Ishikawa (cell line): ENCODE results near the gene SCTR.

Source experiments
- CEBPB ChIP-seq: IDR thresholded peaks from 2 replicates; pipeline ENCODE4 v1.6.1; 2012
- CREB1 ChIP-seq: IDR thresholded peaks from 2 replicates; pipeline ENCODE4 v1.6.1; 2012; ENCODE audit warnings: low read depth
- EGR1 ChIP-seq: IDR thresholded peaks from 2 replicates; pipeline ENCODE4 v1.6.1; 2012
- EP300 ChIP-seq: IDR thresholded peaks from 2 replicates; pipeline ENCODE4 v1.6.1; 2012; ENCODE audit warnings: borderline replicate concordance
- FOXM1 ChIP-seq: IDR thresholded peaks from 2 replicates; pipeline ENCODE4 v1.6.1; 2012; ENCODE audit warnings: low read depth, borderline replicate concordance
- NFIC ChIP-seq: IDR thresholded peaks from 2 replicates; pipeline ENCODE4 v1.6.1; 2012
- RAD21 ChIP-seq: IDR thresholded peaks from 2 replicates; pipeline ENCODE4 v1.6.1; 2012; ENCODE audit warnings: low read depth
- TAF1 ChIP-seq: IDR thresholded peaks from 2 replicates; pipeline ENCODE4 v1.6.1; 2012; ENCODE audit warnings: low read depth, mild to moderate bottlenecking
- TCF12 ChIP-seq: IDR thresholded peaks from 2 replicates; pipeline ENCODE4 v1.6.1; 2012; ENCODE audit warnings: low read depth
- TEAD4 ChIP-seq: IDR thresholded peaks from 2 replicates; pipeline ENCODE4 v1.6.1; 2012
- YY1 ChIP-seq: IDR thresholded peaks from 2 replicates; pipeline ENCODE4 v1.6.1; 2012; ENCODE audit warnings: low read depth
- ZBTB7A ChIP-seq: IDR thresholded peaks from 2 replicates; pipeline ENCODE4 v1.6.1; 2012; ENCODE audit warnings: low read depth
- TF ChIP-seq, protein P1 (sequence below): IDR thresholded peaks from 2 replicates; pipeline ENCODE4 v1.6.1; 2012
- TF ChIP-seq, protein P2 (sequence below): IDR thresholded peaks from 2 replicates; pipeline ENCODE4 v1.6.1; 2012
- TF ChIP-seq, protein P3 (sequence below): IDR thresholded peaks from 2 replicates; pipeline ENCODE4 v1.6.1; 2012; ENCODE audit warnings: low read depth, mild to moderate bottlenecking

Gene SCTR

DNA sequence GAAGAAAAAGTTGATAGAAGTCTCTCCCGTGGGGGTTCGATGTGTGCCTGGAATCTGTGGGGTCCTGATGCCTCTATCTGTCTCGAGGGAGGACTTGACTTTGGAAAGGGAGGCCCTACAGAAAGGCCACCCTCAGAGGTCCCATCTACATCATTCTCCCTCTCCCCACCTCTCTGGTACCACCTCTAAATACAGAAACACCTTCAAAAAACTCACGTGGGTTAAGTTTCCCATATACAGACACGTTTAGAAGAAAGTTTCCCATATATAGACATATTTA lies 97.9 kb downstream of the SCTR start:
- TF ChIP-seq EGR1 (no peak), YY1 (no peak), CREB1 (no peak), CEBPB (no peak), EP300 (no peak), ZBTB7A (no peak), FOXM1 (no peak), TEAD4 (no peak)

DNA sequence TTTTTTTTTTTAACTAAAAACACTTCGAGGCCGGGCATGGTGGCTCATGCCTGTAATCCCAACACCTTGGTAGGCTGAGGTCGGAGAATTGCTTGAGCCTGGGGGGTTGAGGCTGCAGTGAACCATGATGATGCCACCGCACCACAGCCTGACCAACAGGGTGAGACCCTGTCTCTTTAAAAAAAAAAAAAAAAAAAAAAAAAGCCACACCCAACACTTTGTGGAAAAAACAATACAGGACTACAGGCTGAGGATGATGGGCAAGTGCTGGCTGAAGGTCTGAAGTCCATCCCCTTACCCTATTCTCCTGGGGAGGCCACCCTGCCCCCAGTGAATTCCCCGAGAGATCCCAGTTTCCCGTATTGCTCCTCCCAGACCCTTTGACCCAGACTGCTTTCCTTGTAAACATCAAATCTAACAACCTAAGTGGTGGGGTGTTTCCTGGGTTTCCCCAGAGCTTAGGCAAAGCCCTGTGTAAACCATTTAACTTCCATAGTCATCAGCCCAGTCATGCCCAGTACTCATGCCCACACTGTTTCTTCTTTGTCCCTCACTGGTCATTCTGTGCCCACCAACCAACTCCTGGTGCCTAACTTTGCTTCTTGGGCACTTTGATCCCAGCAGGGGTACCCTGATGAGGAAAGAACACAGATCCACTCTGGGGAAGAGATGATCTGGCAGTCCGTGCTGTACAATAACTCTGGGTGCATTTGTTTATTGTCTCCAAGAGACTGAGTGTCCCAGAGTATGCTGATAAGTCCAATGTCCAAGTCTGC lies 98.5 kb downstream of the SCTR start:
- TF ChIP-seq, protein P1, sequence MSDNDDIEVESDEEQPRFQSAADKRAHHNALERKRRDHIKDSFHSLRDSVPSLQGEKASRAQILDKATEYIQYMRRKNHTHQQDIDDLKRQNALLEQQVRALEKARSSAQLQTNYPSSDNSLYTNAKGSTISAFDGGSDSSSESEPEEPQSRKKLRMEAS = no peak
- no peak for TF ChIP-seq EGR1
- TF ChIP-seq, protein P2, sequence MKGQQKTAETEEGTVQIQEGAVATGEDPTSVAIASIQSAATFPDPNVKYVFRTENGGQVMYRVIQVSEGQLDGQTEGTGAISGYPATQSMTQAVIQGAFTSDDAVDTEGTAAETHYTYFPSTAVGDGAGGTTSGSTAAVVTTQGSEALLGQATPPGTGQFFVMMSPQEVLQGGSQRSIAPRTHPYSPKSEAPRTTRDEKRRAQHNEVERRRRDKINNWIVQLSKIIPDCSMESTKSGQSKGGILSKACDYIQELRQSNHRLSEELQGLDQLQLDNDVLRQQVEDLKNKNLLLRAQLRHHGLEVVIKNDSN = no peak
- TF ChIP-seq TEAD4 = no peak
- no peak for TF ChIP-seq EP300
- TF ChIP-seq FOXM1 = no peak
- no peak for TF ChIP-seq TAF1
- TF ChIP-seq ZBTB7A = no peak

DNA sequence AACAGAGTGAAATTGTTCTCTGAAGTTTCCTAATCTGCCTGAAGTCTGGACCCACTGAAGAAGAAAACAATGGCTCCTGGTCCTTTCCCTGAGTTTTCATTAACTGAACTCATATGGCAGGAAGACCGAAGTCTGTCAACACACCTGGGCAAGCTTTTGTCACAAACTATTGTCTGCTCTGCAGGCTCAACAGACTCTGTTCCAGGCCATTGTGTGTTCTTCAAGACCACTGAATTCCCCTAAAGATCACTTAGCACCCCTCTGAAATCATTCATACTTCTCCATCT lies 99.2 kb downstream of the SCTR start:
- TF ChIP-seq RAD21 (no peak), NFIC (no peak), CEBPB (no peak), TEAD4 (no peak), TCF12 (no peak), EGR1 (no peak), ZBTB7A (no peak), CREB1 (no peak), TAF1 (no peak), YY1 (no peak), FOXM1 (no peak), EP300 (no peak)
- TF ChIP-seq, protein P3, sequence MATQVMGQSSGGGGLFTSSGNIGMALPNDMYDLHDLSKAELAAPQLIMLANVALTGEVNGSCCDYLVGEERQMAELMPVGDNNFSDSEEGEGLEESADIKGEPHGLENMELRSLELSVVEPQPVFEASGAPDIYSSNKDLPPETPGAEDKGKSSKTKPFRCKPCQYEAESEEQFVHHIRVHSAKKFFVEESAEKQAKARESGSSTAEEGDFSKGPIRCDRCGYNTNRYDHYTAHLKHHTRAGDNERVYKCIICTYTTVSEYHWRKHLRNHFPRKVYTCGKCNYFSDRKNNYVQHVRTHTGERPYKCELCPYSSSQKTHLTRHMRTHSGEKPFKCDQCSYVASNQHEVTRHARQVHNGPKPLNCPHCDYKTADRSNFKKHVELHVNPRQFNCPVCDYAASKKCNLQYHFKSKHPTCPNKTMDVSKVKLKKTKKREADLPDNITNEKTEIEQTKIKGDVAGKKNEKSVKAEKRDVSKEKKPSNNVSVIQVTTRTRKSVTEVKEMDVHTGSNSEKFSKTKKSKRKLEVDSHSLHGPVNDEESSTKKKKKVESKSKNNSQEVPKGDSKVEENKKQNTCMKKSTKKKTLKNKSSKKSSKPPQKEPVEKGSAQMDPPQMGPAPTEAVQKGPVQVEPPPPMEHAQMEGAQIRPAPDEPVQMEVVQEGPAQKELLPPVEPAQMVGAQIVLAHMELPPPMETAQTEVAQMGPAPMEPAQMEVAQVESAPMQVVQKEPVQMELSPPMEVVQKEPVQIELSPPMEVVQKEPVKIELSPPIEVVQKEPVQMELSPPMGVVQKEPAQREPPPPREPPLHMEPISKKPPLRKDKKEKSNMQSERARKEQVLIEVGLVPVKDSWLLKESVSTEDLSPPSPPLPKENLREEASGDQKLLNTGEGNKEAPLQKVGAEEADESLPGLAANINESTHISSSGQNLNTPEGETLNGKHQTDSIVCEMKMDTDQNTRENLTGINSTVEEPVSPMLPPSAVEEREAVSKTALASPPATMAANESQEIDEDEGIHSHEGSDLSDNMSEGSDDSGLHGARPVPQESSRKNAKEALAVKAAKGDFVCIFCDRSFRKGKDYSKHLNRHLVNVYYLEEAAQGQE = no peak
- TF ChIP-seq, protein P2 = no peak
- TF ChIP-seq, protein P1 = no peak

DNA sequence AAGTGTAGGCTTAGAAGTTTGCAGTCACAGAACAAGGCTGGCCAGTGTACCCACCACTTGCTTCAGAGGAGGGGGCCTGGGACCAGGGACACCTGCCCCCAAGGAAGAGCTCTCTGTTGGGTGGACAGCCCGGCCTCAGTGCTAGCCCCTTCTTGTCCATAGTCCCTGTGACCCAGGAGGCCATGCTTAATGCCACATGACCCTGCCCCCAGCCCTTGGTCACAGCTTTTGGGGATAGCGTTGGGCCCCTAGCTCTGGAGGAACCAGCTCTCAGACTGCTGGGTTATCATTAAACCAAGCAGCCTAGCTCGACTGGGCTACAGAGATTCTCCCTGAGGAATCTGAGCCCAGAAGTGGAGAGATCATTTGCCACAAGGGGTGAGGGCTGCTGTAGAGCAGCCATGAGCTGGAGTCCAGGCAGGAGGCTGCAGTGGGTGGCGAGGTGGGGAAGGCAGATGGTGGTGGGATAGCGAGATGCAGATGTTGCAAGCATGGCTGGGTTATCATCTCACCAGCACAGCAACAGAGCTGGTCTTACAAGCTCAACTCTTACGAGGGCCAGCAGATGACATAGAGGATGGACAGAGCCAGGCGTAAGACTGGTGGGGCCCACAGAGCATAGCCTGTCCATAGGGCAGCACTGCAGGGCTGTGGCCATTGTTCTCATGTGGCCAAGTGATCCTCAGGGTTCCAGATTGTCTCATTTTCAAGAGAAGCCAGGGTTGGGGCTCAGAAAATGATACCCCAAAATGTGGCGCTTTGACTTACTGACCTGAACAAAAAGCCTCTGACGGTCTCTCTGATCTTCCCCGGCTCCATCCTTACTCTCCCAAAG lies 99.8 kb downstream of the SCTR start:
- TF ChIP-seq, protein P3 = no peak
- TF ChIP-seq, protein P2 = no peak
- TF ChIP-seq ZBTB7A (no peak), CREB1 (no peak), EGR1 (no peak), CEBPB (no peak), RAD21 (no peak), TEAD4 (no peak), FOXM1 (no peak)
- TF ChIP-seq, protein P1 = no peak

DNA sequence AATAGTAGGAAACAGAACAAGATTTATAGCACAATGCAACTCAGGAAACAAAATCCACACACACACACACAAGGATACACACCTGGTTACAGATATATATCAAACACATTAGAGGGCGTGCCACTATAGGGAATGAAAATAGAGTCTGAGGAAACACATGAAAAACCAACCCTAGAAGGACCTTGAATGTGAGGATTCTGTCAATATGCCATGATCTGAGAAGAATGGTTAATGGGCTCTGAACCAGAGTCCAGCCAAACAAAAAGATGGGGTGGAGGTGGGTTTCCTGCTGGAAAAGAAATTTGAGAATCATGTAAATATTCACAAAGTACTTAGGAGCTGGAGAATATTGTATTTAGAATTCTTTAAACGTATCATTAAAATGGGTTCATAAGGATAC lies 100.5 kb downstream of the SCTR start:
- TF ChIP-seq EP300 (no peak), RAD21 (no peak), ZBTB7A (no peak), TCF12 (no peak), YY1 (no peak)
- TF ChIP-seq, protein P2 = no peak
